Skeletal muscle tissue (tissue), 4 donors: ENCODE results near the gene TRAPPC6A. TPM values are rescaled to one million over a fixed set of nuclear protein-coding genes. Genes with fewer than 3 reads are reported as not detected.

Experiments used
- H3K27ac ChIP-seq: one replicate; pipeline ENCODE4 v1.7.0; 2013; ENCODE audit warnings: mild to moderate bottlenecking, low read depth, low read length, inconsistent platforms
- H3K27me3 ChIP-seq, 3 donors: one replicate each; pipeline ENCODE4 v1.7.0; 2013; ENCODE audit warnings: low read length in 3 of 3; ENCODE audit not compliant: control insufficient read depth in 3 of 3, insufficient read depth in 3 of 3
- H3K36me3 ChIP-seq, 3 donors: one replicate each; pipeline ENCODE4 v1.7.0; 2013; ENCODE audit warnings: low read length in 3 of 3; ENCODE audit not compliant: control insufficient read depth in 3 of 3, insufficient read depth in 3 of 3
- H3K4me1 ChIP-seq, 3 donors: one replicate each; pipeline ENCODE4 v1.7.0; 2013; ENCODE audit warnings: low read length in 3 of 3, mild to moderate bottlenecking in 3 of 3; ENCODE audit not compliant: control insufficient read depth in 3 of 3, insufficient read depth in 3 of 3
- H3K4me3 ChIP-seq, 3 donors: one replicate each; pipeline ENCODE4 v1.7.0; 2013; ENCODE audit warnings: low read length in 3 of 3
- H3K9ac ChIP-seq, 3 donors: one replicate each; pipeline ENCODE4 v1.7.0; 2013; ENCODE audit warnings: low read length in 3 of 3, mild to moderate bottlenecking in 3 of 3, moderate library complexity in 2 of 3, low read depth in 1 of 3
- H3K9me3 ChIP-seq, 3 donors: one replicate each; pipeline ENCODE4 v1.7.0; 2013; ENCODE audit warnings: low read length in 3 of 3; ENCODE audit not compliant: control insufficient read depth in 3 of 3
- total RNA-seq: library from RNA; depleted of rRNA; stranded (reverse); fragments of >200 nt; gene quantifications from one replicate; pipeline ENCODE4 v1.2.3, GENCODE V29; 2014
- donor health status: Osteomylitis.

The TRAPPC6A gene
- total RNA-seq, 1 donor from 2014 or later = 15.1 TPM

GRCh38 chr19:45215391-45216191, 37.6 kb upstream of the TRAPPC6A start:
- no peak overlapping the region for H3K4me3 ChIP-seq
- peaks cover 34 to 47% (median 35%) of the 10 kb centered on the region in 3 donors for H3K27me3 ChIP-seq
- no peaks in the 10 kb centered on the region for H3K36me3 ChIP-seq
- H3K9ac ChIP-seq = no peak overlapping the region
- H3K9me3 ChIP-seq = no peaks in the 10 kb centered on the region
- peaks cover 4 to 10% (median 6%) of the 10 kb centered on the region in 3 donors for H3K4me1 ChIP-seq
- H3K27ac ChIP-seq = no peak overlapping the region

- Histone ChIP-seq H3K27me3 (peaks cover 23 to 37% (median 26%) of the 10 kb centered on the region in 3 donors), H3K36me3 (no peaks in the 10 kb centered on the region), H3K9ac (no peak overlapping the region), H3K27ac (peak overlapping the region; percentile 54), H3K4me1 (peaks cover 4 to 10% (median 6%) of the 10 kb centered on the region in 3 donors), H3K9me3 (no peaks in the 10 kb centered on the region), H3K4me3 (no peak overlapping the region)
Measured at GRCh38 chr19:45213031-45213430, 35.0 kb upstream of the TRAPPC6A start.

- no peak overlapping the region for H3K9ac ChIP-seq
- peak overlapping the region; percentile 54 for H3K27ac ChIP-seq
Measured at GRCh38 chr19:45211751-45212381, 33.8 kb upstream of the TRAPPC6A start.

GRCh38 chr19:45206328-45206727, 28.3 kb upstream of the TRAPPC6A start:
- no peaks in the 10 kb centered on the region for H3K4me1 ChIP-seq
- no peaks in the 10 kb centered on the region for H3K27me3 ChIP-seq
- no peak overlapping the region for H3K27ac ChIP-seq
- H3K9ac ChIP-seq = no peak overlapping the region
- H3K9me3 ChIP-seq = no peaks in the 10 kb centered on the region
- no peak overlapping the region for H3K4me3 ChIP-seq
- H3K36me3 ChIP-seq = no peaks in the 10 kb centered on the region

More at GRCh38 chr19:45211751-45212381, 33.8 kb upstream of the TRAPPC6A start:
- Histone ChIP-seq H3K36me3 (no peaks in the 10 kb centered on the region), H3K9me3 (no peaks in the 10 kb centered on the region), H3K4me1 (peaks cover 0 to 10% (median 4%) of the 10 kb centered on the region in 3 donors), H3K4me3 (no peak overlapping the region), H3K27me3 (peaks cover 12 to 26% (median 16%) of the 10 kb centered on the region in 3 donors)

GRCh38 chr19:45205810-45206209, 27.8 kb upstream of the TRAPPC6A start:
- no peaks in the 10 kb centered on the region for H3K27me3 ChIP-seq
- no peak overlapping the region for H3K27ac ChIP-seq
- H3K36me3 ChIP-seq = no peaks in the 10 kb centered on the region
- H3K9me3 ChIP-seq = no peaks in the 10 kb centered on the region
- H3K9ac ChIP-seq = no peak overlapping the region
- no peaks in the 10 kb centered on the region for H3K4me1 ChIP-seq
- H3K4me3 ChIP-seq = no peak overlapping the region

- no peaks in the 10 kb centered on the region for H3K4me1 ChIP-seq
- H3K9me3 ChIP-seq = no peaks in the 10 kb centered on the region
- H3K4me3 ChIP-seq = no peak overlapping the region
- no peaks in the 10 kb centered on the region for H3K36me3 ChIP-seq
- H3K9ac ChIP-seq = no peak overlapping the region
- no peaks in the 10 kb centered on the region for H3K27me3 ChIP-seq
- H3K27ac ChIP-seq = no peak overlapping the region
Measured at GRCh38 chr19:45202637-45203036, 24.6 kb upstream of the TRAPPC6A start.

GRCh38 chr19:45200568-45200967, 22.5 kb upstream of the TRAPPC6A start:
- Histone ChIP-seq H3K9me3 (no peaks in the 10 kb centered on the region), H3K27ac (no peak overlapping the region), H3K9ac (no peak overlapping the region), H3K4me3 (no peak overlapping the region), H3K27me3 (no peaks in the 10 kb centered on the region), H3K36me3 (no peaks in the 10 kb centered on the region), H3K4me1 (no peaks in the 10 kb centered on the region)

GRCh38 chr19:45195764-45196163, 17.7 kb upstream of the TRAPPC6A start:
- Histone ChIP-seq H3K36me3 (no peaks in the 10 kb centered on the region), H3K27ac (no peak overlapping the region), H3K4me3 (no peak overlapping the region), H3K27me3 (no peaks in the 10 kb centered on the region), H3K4me1 (no peaks in the 10 kb centered on the region), H3K9ac (no peak overlapping the region), H3K9me3 (no peaks in the 10 kb centered on the region)

GRCh38 chr19:45191375-45191774, 13.3 kb upstream of the TRAPPC6A start:
- Histone ChIP-seq H3K9me3 (no peaks in the 10 kb centered on the region), H3K4me1 (no peaks in the 10 kb centered on the region), H3K27me3 (no peaks in the 10 kb centered on the region), H3K4me3 (no peak overlapping the region), H3K9ac (no peak overlapping the region), H3K36me3 (no peaks in the 10 kb centered on the region), H3K27ac (no peak overlapping the region)

GRCh38 chr19:45189971-45190370, 11.9 kb upstream of the TRAPPC6A start:
- no peaks in the 10 kb centered on the region for H3K4me1 ChIP-seq
- H3K4me3 ChIP-seq = no peak overlapping the region
- H3K27ac ChIP-seq = no peak overlapping the region
- no peaks in the 10 kb centered on the region for H3K27me3 ChIP-seq
- no peaks in the 10 kb centered on the region for H3K9me3 ChIP-seq
- H3K36me3 ChIP-seq = no peaks in the 10 kb centered on the region
- no peak overlapping the region for H3K9ac ChIP-seq
